K562 (cell line): ENCODE data around the gene YJEFN3. TPM values are rescaled to one million over a fixed set of nuclear protein-coding genes. Genes with fewer than 3 reads are reported as not detected.

Experiments used
- BRD4 ChIP-seq: fragments of 200-600 bp; sonication (generic); IDR thresholded peaks from 2 replicates; pipeline ENCODE4 v1.6.1; 2017; ENCODE audit warnings: inconsistent platforms
- CCAR2 ChIP-seq: fragments of 200-400 bp; formaldehyde crosslinking; IDR thresholded peaks from 2 replicates; pipeline ENCODE4 v1.6.1; 2017; ENCODE audit warnings: mild to moderate bottlenecking, low read depth, low read length
- CEBPG ChIP-seq, 3 experiments: fragments of 200-800 bp in 1 of 3; sonication (Bioruptor generic) in 1 of 3; sonication (generic) in 1 of 3; formaldehyde crosslinking in 1 of 3; IDR thresholded peaks in 2 of 3; conservative IDR thresholded peaks in 1 of 3; 2 replicates each; pipeline versions ENCODE4 v1.6.1 to v1.8.0; 2016 to 2022; ENCODE audit warnings: missing compliant biosample characterization in 2 of 3, missing genetic modification characterization in 2 of 3, mild to moderate bottlenecking in 1 of 3, missing genetic modification reagents in 1 of 3
- CXXC5 ChIP-seq: fragments of 250-450 bp; sonication (Bioruptor Pico); IDR thresholded peaks from 2 replicates; pipeline ENCODE4 v1.8.0; 2022; ENCODE audit warnings: inconsistent platforms, mild to moderate bottlenecking, moderate library complexity
- E2F3 ChIP-seq: fragments of 250-450 bp; sonication (Bioruptor Pico); IDR thresholded peaks from 2 replicates; pipeline ENCODE4 v1.4.0; 2020; ENCODE audit warnings: mild to moderate bottlenecking
- EP300 ChIP-seq: IDR thresholded peaks from 2 replicates; pipeline ENCODE4 v1.6.1; 2012; ENCODE audit warnings: low read length, improper control_type of control experiment
- JUND ChIP-seq, 2 experiments: IDR thresholded peaks; 2 replicates in 1 of 2; 3 replicates in 1 of 2; pipeline ENCODE4 v1.6.1; 2011; ENCODE audit warnings: borderline replicate concordance in 2 of 2, low read depth in 2 of 2, low read length in 2 of 2, improper control_type of control experiment in 1 of 2, missing biosample characterization in 1 of 2, missing genetic modification characterization in 1 of 2, missing genetic modification reagents in 1 of 2
- MYC ChIP-seq, 2 experiments: fragments of 250-450 bp in 1 of 2; sonication (Bioruptor Pico) in 1 of 2; IDR thresholded peaks; 2 replicates each; pipeline versions ENCODE4 v1.5.1 to v1.6.1; 2012 to 2021; ENCODE audit warnings: low read depth in 2 of 2, borderline replicate concordance in 1 of 2, improper control_type of control experiment in 1 of 2, low read length in 1 of 2, mild to moderate bottlenecking in 1 of 2, moderate library complexity in 1 of 2
- NFE2 ChIP-seq: IDR thresholded peaks from 2 replicates; pipeline ENCODE4 v1.6.1; 2014; ENCODE audit warnings: antibody characterized with exemption, low read depth
- THRAP3 ChIP-seq: fragments of 450-650 bp; IDR thresholded peaks from 2 replicates; pipeline ENCODE4 v1.6.1; 2016; ENCODE audit warnings: mild to moderate bottlenecking, inconsistent platforms, borderline replicate concordance
- ZC3H11A ChIP-seq: IDR thresholded peaks from 2 replicates; pipeline ENCODE4 v1.6.1; 2012; ENCODE audit warnings: low read depth, low read length, improper control_type of control experiment
- ZFP1 ChIP-seq: fragments of 450-650 bp; formaldehyde crosslinking; IDR thresholded peaks from 2 replicates; pipeline ENCODE4 v1.4.0; 2020; ENCODE audit warnings: mild to moderate bottlenecking, mixed read lengths
- ZNF589 ChIP-seq: fragments of 200-800 bp; sonication (Bioruptor generic); IDR thresholded peaks from 2 replicates; pipeline ENCODE4 v1.6.1; 2016; ENCODE audit warnings: low read depth, missing genetic modification characterization, missing compliant biosample characterization
- polyA plus RNA-seq, 8 experiments: library from polyadenylated mRNA; depleted of rRNA in 4 of 8; stranded (reverse) in 5 of 8; unstranded in 3 of 8; fragments of >200 nt; fragmentation: Nextera tagmentation in 2 of 8; fragmentation: Illumina TruSeq in 1 of 8; extraction: Ambion mirVana in 2 of 8; extraction: Trizol in 1 of 8; gene quantifications; 2 replicates each; pipeline versions ENCODE4 v1.2.1 to v1.2.3, GENCODE V29; 2011 to 2014; ENCODE audit warnings: inconsistent platforms in 1 of 8, missing spikeins in 1 of 8
- total RNA-seq, 7 experiments: library from RNA; depleted of rRNA in 6 of 7; stranded (reverse); fragments of >200 nt in 6 of 7; fragmentation: Illumina TruSeq in 2 of 7; extraction: Trizol in 2 of 7; gene quantifications; 2 replicates each; pipeline versions ENCODE4 v1.2.1 to v1.2.3, GENCODE V29; 2011 to 2021; ENCODE audit warnings: low replicate concordance in 1 of 7
- TF ChIP-seq, protein P1 (sequence below): fragments of 250-450 bp; sonication (Bioruptor Pico); IDR thresholded peaks from 2 replicates; pipeline ENCODE4 v1.4.0; 2020
- TF ChIP-seq, protein P2 (sequence below): sonication (generic); formaldehyde crosslinking; IDR thresholded peaks from 2 replicates; pipeline ENCODE4 v1.8.0; 2022; ENCODE audit warnings: missing genetic modification reagents, mild to moderate bottlenecking, moderate library complexity, borderline replicate concordance
- TF ChIP-seq, protein P3 (sequence below): sonication (generic); formaldehyde crosslinking; IDR thresholded peaks from 2 replicates; pipeline ENCODE4 v1.9.0; 2022; ENCODE audit warnings: mild to moderate bottlenecking, missing genetic modification reagents
- TF ChIP-seq, protein P4 (sequence below): fragments of 450-650 bp; IDR thresholded peaks from 2 replicates; pipeline ENCODE4 v1.6.1; 2016

The YJEFN3 gene
- total and polyA plus RNA-seq, 9 of the 15 experiments (the other 6 are each of a cell fraction or from before 2014, with no cell fraction given), result 0.04 to 5.8 (median 1.3) TPM; not detected in 1

DNA sequence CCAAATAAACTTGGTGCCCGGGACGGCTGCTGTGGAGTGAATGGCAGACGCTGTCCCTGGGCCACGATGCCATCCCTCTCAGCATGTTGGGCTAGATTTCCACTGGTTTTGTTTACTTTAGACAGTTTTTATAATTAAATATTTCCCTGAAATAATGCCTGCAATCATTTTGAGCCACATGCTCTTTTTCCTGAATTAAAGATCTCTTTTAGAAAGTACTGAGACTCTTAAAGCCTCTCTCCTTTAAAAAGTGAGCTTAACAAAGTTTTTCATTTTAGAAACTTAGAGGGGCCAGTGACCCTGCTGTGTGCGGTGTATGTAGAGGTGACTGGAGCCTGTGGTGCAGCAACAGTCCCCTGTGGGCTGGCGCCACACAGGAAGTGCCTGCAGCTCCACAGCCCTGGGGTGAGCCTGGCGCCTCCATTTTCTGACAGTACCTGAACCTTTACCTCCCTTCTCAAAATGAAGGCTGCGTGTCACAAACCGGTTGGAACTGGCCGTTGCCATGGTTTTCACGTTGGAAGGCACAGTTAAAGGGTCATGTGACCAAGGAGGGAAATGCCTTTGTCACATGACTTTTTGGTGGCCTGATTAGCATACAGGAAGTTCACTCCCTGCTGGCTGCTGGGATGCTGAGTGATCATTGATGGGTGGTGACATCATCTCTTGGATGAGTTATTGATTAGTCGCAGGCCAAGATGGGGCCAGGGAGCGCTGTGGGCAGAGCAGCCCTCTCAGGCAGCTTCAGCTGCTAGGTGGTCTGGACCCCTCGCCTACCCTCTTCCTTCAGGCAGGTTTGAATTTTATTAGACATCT lies 39.6 kb upstream of the YJEFN3 start (continued):
- TF ChIP-seq, protein P1, sequence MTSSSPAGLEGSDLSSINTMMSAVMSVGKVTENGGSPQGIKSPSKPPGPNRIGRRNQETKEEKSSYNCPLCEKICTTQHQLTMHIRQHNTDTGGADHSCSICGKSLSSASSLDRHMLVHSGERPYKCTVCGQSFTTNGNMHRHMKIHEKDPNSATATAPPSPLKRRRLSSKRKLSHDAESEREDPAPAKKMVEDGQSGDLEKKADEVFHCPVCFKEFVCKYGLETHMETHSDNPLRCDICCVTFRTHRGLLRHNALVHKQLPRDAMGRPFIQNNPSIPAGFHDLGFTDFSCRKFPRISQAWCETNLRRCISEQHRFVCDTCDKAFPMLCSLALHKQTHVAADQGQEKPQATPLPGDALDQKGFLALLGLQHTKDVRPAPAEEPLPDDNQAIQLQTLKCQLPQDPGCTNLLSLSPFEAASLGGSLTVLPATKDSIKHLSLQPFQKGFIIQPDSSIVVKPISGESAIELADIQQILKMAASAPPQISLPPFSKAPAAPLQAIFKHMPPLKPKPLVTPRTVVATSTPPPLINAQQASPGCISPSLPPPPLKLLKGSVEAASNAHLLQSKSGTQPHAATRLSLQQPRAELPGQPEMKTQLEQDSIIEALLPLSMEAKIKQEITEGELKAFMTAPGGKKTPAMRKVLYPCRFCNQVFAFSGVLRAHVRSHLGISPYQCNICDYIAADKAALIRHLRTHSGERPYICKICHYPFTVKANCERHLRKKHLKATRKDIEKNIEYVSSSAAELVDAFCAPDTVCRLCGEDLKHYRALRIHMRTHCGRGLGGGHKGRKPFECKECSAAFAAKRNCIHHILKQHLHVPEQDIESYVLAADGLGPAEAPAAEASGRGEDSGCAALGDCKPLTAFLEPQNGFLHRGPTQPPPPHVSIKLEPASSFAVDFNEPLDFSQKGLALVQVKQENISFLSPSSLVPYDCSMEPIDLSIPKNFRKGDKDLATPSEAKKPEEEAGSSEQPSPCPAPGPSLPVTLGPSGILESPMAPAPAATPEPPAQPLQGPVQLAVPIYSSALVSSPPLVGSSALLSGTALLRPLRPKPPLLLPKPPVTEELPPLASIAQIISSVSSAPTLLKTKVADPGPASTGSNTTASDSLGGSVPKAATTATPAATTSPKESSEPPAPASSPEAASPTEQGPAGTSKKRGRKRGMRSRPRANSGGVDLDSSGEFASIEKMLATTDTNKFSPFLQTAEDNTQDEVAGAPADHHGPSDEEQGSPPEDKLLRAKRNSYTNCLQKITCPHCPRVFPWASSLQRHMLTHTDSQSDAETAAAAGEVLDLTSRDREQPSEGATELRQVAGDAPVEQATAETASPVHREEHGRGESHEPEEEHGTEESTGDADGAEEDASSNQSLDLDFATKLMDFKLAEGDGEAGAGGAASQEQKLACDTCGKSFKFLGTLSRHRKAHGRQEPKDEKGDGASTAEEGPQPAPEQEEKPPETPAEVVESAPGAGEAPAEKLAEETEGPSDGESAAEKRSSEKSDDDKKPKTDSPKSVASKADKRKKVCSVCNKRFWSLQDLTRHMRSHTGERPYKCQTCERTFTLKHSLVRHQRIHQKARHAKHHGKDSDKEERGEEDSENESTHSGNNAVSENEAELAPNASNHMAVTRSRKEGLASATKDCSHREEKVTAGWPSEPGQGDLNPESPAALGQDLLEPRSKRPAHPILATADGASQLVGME (CRISPR knock-in tag), result peak; percentile 66; the same call in 1 of the 2 replicates
- TF ChIP-seq THRAP3 (no peak), ZNF589 (CRISPR knock-in tag) (peak; percentile 68; the same call in 1 of the 2 replicates), ZFP1 (CRISPR knock-in tag) (no peak), JUND (IDR thresholded peaks at IDR 0.05; ENCODE audit: borderline replicate concordance, low read depth, low read length) (peak; percentile 90), JUND (tag; IDR thresholded peaks at IDR 0.05; ENCODE audit: borderline replicate concordance, low read depth, low read length) (peak; percentile 91), CEBPG (CRISPR knock-in tag; IDR thresholded peaks at IDR 0.05) (peak; percentile 76), CEBPG (tag; conservative IDR thresholded peaks at IDR 0.05 in 1 of 2, IDR thresholded peaks at IDR 0.05 in 1 of 2) (peak in 1 of 2 experiments; percentile 69; a peak in 2 of 4 replicates), MYC (IDR thresholded peaks at IDR 0.05; ENCODE audit: low read depth, low read length) (peak; percentile 26; the same call in 1 of the 2 replicates), MYC (CRISPR knock-in tag; IDR thresholded peaks at IDR 0.05; ENCODE audit: borderline replicate concordance, low read depth) (peak; percentile 16; the same call in 1 of the 2 replicates), BRD4 (peak; percentile 77; the same call in 1 of the 2 replicates), EP300 (peak; percentile 41; the same call in 1 of the 2 replicates), E2F3 (CRISPR knock-in tag) (0 out of 2 replicates have a peak, but pooled peaks have one; percentile 29), CCAR2 (no peak), NFE2 (0 out of 2 replicates have a peak, but pooled peaks have one; percentile 27), ZC3H11A (peak; percentile 99), CXXC5 (CRISPR knock-in tag) (peak; percentile 71)
- TF ChIP-seq, protein P2, sequence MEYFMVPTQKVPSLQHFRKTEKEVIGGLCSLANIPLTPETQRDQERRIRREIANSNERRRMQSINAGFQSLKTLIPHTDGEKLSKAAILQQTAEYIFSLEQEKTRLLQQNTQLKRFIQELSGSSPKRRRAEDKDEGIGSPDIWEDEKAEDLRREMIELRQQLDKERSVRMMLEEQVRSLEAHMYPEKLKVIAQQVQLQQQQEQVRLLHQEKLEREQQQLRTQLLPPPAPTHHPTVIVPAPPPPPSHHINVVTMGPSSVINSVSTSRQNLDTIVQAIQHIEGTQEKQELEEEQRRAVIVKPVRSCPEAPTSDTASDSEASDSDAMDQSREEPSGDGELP (CRISPR knock-in tag), result peak; percentile 53; the same call in 1 of the 2 replicates
- TF ChIP-seq, protein P3, sequence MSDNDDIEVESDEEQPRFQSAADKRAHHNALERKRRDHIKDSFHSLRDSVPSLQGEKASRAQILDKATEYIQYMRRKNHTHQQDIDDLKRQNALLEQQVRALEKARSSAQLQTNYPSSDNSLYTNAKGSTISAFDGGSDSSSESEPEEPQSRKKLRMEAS (CRISPR knock-in tag), result peak; percentile 62
- TF ChIP-seq, protein P4, sequence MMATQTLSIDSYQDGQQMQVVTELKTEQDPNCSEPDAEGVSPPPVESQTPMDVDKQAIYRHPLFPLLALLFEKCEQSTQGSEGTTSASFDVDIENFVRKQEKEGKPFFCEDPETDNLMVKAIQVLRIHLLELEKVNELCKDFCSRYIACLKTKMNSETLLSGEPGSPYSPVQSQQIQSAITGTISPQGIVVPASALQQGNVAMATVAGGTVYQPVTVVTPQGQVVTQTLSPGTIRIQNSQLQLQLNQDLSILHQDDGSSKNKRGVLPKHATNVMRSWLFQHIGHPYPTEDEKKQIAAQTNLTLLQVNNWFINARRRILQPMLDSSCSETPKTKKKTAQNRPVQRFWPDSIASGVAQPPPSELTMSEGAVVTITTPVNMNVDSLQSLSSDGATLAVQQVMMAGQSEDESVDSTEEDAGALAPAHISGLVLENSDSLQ, result peak; percentile 82
